Ramos (cell line): ENCODE results near the gene SNRNP27.
"Not testable (repeated sequence)": the region's sequence is repeated elsewhere in the genome, so short reads cannot be mapped to it uniquely, and the experiment has no call there.

Experiments
- in situ Hi-C: fragments of 300-500 bp; cut with MboI; formaldehyde crosslinking; loops from one replicate; pipeline ENCODE4 v1.14.3; 2022; ENCODE audit warnings: low sequenced_read_pairs; ENCODE audit not compliant: unreplicated experiment

Gene SNRNP27

GRCh38 chr2:69944756-69945155 is 51.0 kb downstream of the SNRNP27 start:
- in situ Hi-C loops, result no loop called here

GRCh38 chr2:69945441-69945840 is 51.7 kb downstream of the SNRNP27 start:
- in situ Hi-C loops, result no loop called here

DNA sequence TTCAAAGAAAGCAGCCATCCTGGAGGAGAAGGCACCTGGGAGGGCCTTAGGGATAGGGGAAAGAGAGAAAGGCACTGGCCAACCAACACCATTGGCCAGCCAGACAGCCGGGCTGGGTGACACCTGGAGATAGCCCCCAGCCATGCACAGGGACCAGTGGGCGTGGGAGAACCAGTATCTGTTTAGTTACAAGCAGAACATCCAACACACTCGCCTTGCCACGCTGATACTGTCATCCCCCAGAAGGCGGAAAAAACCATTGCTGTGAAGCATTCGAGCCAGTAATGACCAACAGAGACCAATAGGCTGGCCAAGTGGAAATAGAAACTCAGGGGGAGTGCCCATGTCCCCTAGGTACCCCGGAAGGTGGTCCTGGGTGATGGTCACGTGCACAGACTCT is 52.2 kb downstream of the SNRNP27 start:
- in situ Hi-C loops, result no loop called here

GRCh38 chr2:69946351-69947324 is 52.9 kb downstream of the SNRNP27 start:
- in situ Hi-C loops, result no loop called here

- in situ Hi-C loops, result no loop called here
Observed at GRCh38 chr2:69947325-69947931, 53.7 kb downstream of the SNRNP27 start.

DNA sequence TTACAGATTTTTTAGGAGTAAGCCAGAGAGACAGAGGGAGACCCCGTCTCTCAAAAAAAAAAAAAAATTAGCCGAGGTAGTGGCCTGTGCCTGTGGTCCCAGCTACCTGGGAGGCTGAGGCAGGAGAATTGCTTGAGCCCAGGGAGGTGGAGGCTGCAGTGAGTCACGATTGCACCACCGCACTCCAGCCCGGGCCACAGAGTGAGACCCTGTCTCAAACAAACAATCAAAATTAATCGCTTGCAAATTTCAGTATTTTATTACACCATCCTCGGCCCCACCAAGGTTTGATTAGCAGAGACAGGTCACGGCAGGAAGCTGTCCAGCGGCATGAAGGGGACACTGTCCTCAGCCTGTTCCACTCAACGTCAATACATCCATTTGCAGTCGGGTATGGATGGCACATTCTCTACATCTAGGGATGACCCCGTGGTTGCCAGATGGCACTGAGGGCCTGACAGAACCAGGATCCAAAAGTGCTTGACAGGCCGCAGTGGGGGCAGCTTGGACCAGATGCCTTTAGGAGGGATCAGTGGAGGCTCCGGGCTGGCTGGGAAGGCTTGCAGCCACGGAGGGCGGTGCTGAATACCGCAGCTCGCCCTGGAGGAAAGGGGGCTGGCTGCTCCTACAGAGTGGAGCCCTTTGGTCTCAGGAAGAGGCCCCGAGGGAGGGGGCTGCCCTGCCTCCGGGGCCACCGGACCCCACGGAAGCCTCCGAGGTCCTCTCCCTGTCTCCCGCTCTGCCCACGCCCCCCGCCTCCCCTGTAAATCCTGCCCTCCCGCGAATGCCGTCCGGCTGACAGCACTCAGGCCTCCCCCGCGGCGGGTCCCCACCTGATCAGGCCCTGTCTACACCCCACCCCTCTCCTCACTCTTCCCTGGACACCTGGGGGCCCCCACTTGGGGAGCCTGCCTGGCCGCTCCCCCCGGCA is 54.5 kb downstream of the SNRNP27 start:
- in situ Hi-C loops, result no loop called here

DNA sequence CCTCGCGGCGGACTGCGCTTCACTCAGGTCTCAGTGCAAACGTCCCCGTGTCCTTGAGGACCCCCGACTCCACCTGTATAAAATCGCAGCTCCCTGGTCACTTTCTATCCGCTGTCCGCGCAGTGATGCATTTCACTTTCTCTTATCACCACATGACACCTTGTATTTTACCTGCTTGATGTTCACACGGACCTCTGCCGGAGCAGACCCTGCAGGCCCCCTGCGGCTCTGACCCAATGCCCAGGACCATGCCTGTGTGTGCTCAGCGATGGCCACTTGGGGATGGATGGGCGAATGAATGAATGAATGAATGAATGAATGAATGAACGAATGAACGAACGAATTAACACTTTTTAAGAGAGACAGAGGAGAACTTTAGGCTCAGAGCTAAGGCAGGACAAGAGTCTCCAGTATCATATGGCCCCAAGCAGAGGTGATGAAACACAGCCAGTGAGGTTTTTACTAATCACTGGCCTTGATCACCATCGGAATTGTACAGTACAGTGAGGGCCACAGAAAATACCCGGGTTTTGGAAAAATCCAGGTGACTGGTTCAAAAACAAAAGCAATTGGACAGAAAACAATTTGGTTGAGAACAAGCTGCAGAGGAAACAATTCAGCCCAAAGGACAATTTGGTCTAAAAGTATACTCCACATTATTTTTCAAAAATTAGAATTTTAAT is 55.3 kb downstream of the SNRNP27 start:
- in situ Hi-C loops, result no loop called here

GRCh38 chr2:69950241-69950640 is 56.5 kb downstream of the SNRNP27 start:
- in situ Hi-C loops, result no loop called here

DNA sequence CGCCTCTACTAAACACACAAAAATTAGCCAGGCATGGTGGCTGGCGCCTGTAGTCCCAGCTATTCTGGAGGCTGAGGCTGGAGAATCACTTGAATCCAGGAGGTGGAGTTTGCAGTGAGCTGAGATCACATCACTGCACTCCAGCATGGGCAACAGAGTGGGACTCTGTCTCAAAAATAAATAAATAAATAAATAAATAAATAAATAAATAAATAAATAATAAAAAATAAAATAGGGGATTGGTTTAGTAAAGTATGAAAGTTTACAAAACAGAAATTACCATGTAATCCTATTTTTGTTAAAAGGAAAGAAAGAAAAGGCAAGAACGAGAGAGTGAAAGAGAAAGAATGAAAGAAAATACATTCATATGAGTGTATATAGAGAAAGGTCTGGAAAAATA is 56.9 kb downstream of the SNRNP27 start:
- in situ Hi-C loops, result not testable (repeated sequence)

GRCh38 chr2:69952336-69953115 is 58.8 kb downstream of the SNRNP27 start:
- in situ Hi-C loops, result no loop called here

DNA sequence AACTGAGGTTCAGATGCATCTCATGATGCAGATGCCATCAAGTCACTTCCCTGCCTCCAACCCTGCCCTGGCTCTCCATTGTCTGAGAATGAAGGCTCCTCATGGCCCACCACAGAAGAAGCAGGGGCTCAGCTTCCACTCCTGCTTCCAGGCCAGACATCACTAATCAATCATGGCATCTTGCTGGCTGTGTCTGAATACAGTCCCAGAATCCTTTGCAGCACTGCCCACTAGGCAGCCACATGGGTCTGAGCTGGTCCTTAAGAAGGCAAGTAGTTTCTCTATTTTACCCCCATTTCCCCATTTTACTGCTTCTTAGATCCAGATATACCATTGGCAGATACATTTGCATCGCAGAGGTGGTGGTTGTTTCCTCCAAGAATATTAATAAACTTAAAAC is 60.3 kb downstream of the SNRNP27 start:
- in situ Hi-C loops, result no loop called here
